Measurements from ENCODE around the gene WDR75.

WDR75 gene

DNA sequence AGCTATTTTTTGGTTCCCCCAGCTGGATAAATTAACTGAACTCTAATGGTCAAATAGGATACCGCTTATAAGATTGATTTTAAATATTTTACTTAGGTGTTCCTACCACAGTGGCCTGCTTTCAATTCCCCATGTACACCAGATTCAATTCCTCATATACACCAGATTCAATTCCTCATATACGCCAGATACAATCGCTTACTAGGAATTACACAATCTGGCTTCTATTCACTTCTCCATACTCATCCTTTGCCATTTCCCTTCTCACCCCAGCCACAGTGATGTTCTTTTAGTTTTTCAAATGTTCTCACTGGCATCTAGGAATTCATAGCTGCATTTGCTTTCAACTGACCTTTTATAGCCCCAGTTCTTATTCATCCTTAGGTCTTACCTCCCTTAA lies 72.8 kb downstream of the WDR75 start:
- CTCF ChIA-PET = interaction anchor here (0.6 to 1.0 kb wide), 2 partner anchors 24 to 150 kb away, joined by 3 read pairs; no protein-coding TSS in a partner anchor
- no peak overlapping the region for H3K27ac ChIP-seq (ENCODE audit: insufficient read depth in 1 of 2, low read depth in 1 of 2, low read length in 2 of 2, poor library complexity in 1 of 2, severe bottlenecking in 2 of 2)
- no peaks in the 10 kb centered on the region for H3K27me3 ChIP-seq (replicated peaks in 2 of 5; ENCODE audit: control insufficient read depth in 4 of 5, insufficient read depth in 5 of 5, low read length in 4 of 5)

DNA sequence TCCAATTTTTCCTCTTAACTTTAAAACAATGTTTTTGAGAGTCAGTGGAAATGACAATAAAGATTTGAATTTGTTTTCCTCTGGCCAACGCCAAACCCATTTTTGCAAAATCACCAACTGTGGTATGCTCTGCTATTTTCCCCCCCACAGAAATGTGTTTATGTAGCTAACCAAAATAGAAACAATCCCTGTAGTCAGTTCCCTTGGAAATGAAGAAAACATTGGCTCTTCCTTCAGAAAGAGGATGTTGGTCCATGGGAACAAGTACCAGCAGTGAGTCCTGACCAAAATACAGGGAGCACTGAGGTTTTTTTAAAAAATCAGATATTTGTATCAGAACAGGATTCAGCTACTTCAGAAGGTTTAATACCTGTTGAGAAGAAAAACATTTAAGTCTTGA lies 74.0 kb downstream of the WDR75 start:
- no peaks in the 10 kb centered on the region for H3K36me3 ChIP-seq (ENCODE audit: control insufficient read depth in 4 of 4, insufficient read depth in 4 of 4, low read length in 3 of 4)
- peaks cover 0 to 2% (median 0%) of the 10 kb centered on the region in 5 experiments for H3K9me3 ChIP-seq (ENCODE audit: control extremely low read depth in 1 of 5, control insufficient read depth in 4 of 5, insufficient read depth in 2 of 5, low read depth in 1 of 5, low read length in 4 of 5)
- H3K27me3 ChIP-seq (replicated peaks in 2 of 5; ENCODE audit: control insufficient read depth in 4 of 5, insufficient read depth in 5 of 5, low read length in 4 of 5) = no peaks in the 10 kb centered on the region
- POLR2A ChIA-PET = no interaction called here
- H3K4me3 ChIP-seq (ENCODE audit: control insufficient read depth in 1 of 7, extremely low read depth in 1 of 7, insufficient read depth in 4 of 7, low read depth in 2 of 7, low read length in 6 of 7) = no peak overlapping the region
- WGBS (ENCODE audit: insufficient coverage) = no CpG with 5 or more reads among the region's 1 CpG
- CTCF ChIA-PET = no interaction called here
- peak in 2 of 3 donors; percentile 25 to 43 for DNase-seq
- H3K27ac ChIP-seq (ENCODE audit: insufficient read depth in 1 of 2, low read depth in 1 of 2, low read length in 2 of 2, poor library complexity in 1 of 2, severe bottlenecking in 2 of 2) = no peak overlapping the region
- H3K4me1 ChIP-seq (ENCODE audit: control extremely low read depth in 1 of 4, control insufficient read depth in 4 of 4, insufficient read depth in 4 of 4, low read length in 3 of 4) = peaks cover 0 to 9% (median 3%) of the 10 kb centered on the region in 4 experiments

More for the DNA sequence above, 72.8 kb downstream of the WDR75 start:
- Histone ChIP-seq H3K36me3 (ENCODE audit: control insufficient read depth in 4 of 4, insufficient read depth in 4 of 4, low read length in 3 of 4) (no peaks in the 10 kb centered on the region), H3K4me1 (ENCODE audit: control extremely low read depth in 1 of 4, control insufficient read depth in 4 of 4, insufficient read depth in 4 of 4, low read length in 3 of 4) (peaks cover 0 to 9% (median 3%) of the 10 kb centered on the region in 4 experiments), H3K4me3 (ENCODE audit: control insufficient read depth in 1 of 7, extremely low read depth in 1 of 7, insufficient read depth in 4 of 7, low read depth in 2 of 7, low read length in 6 of 7) (no peak overlapping the region), H3K9me3 (ENCODE audit: control extremely low read depth in 1 of 5, control insufficient read depth in 4 of 5, insufficient read depth in 2 of 5, low read depth in 1 of 5, low read length in 4 of 5) (peaks cover 0 to 2% (median 0%) of the 10 kb centered on the region in 5 experiments)
- POLR2A ChIA-PET = no interaction called here
- 85% methylated on average over 2 of the region's 3 CpGs for WGBS (ENCODE audit: insufficient coverage)
- DNase-seq = no peak

DNA sequence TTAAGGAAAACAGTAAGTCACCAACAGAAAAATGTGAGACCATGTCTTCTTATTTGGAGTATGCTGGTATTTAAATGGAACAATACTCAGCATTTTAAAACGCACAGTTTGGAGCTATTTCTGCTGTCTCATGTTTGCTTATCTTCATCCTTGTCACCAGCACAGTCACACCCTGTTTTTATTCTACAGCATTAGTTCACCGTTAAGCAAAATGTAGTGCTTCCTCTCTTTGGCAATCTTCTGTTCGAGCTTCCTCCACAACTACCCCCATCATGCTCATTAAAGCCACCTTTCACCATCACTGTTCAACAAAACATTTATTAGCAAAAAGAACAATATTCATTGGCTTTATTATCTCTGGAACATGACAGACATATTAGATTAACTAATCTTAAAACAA lies 75.3 kb downstream of the WDR75 start:
- H3K36me3 ChIP-seq (ENCODE audit: control insufficient read depth in 4 of 4, insufficient read depth in 4 of 4, low read length in 3 of 4) = no peaks in the 10 kb centered on the region
- ChIA-PET POLR2A (no interaction called here), CTCF (interaction anchor here (0.5 to 1.8 kb wide), 4 partner anchors 12 to 798 kb away, joined by 3 to 4 read pairs (median 4); no protein-coding TSS in a partner anchor)
- peaks cover 0 to 12% (median 6%) of the 10 kb centered on the region in 4 experiments for H3K4me1 ChIP-seq (ENCODE audit: control extremely low read depth in 1 of 4, control insufficient read depth in 4 of 4, insufficient read depth in 4 of 4, low read length in 3 of 4)
- H3K4me3 ChIP-seq (ENCODE audit: control insufficient read depth in 1 of 7, extremely low read depth in 1 of 7, insufficient read depth in 4 of 7, low read depth in 2 of 7, low read length in 6 of 7) = no peak overlapping the region
- DNase-seq = peak; percentile 18 to 79 (median 67)
- H3K27me3 ChIP-seq (replicated peaks in 2 of 5; ENCODE audit: control insufficient read depth in 4 of 5, insufficient read depth in 5 of 5, low read length in 4 of 5) = no peaks in the 10 kb centered on the region
- no peak overlapping the region for H3K27ac ChIP-seq (ENCODE audit: insufficient read depth in 1 of 2, low read depth in 1 of 2, low read length in 2 of 2, poor library complexity in 1 of 2, severe bottlenecking in 2 of 2)
- WGBS (ENCODE audit: insufficient coverage) = 0% methylated on average over 3 of the region's 3 CpGs
- H3K9me3 ChIP-seq (ENCODE audit: control extremely low read depth in 1 of 5, control insufficient read depth in 4 of 5, insufficient read depth in 2 of 5, low read depth in 1 of 5, low read length in 4 of 5) = peaks cover 0 to 2% (median 0%) of the 10 kb centered on the region in 5 experiments

DNA sequence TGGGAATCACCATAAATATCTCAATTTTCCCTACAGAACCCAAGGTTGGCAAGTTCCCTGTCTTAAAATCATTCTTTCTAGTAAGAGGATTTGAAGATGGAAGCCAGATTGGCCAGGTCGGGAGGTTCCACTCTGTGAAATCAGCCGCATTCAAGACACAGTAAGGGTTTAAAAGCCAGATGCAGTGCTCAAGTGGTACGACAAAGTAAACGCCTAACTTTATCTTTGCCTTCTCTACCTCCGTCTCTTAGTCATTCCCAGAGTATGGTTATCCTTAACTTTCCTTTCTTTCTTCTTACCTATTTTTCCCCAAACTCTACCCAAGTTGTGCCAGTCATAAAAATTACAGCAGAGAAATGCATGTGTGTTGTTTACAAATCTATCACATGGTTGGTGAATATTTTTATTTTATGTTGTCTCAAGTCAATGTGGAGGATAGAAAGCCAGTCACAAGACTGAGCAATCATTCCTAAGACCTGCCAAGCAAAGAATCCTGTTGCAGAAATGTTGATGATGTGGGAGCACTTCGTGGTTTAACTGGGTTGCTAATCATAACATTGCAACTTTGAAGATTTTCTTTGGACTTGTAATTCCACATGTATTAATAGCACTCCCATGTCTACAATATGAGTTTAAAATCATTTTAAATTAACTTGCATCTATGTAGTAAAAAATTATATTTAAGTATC lies 76.7 kb downstream of the WDR75 start:
- POLR2A ChIA-PET = no interaction called here
- Histone ChIP-seq H3K4me1 (ENCODE audit: control extremely low read depth in 1 of 4, control insufficient read depth in 4 of 4, insufficient read depth in 4 of 4, low read length in 3 of 4) (peaks cover 0 to 19% (median 8%) of the 10 kb centered on the region in 4 experiments), H3K4me3 (ENCODE audit: control insufficient read depth in 1 of 7, extremely low read depth in 1 of 7, insufficient read depth in 4 of 7, low read depth in 2 of 7, low read length in 6 of 7) (no peak overlapping the region), H3K27me3 (replicated peaks in 2 of 5; ENCODE audit: control insufficient read depth in 4 of 5, insufficient read depth in 5 of 5, low read length in 4 of 5) (no peaks in the 10 kb centered on the region), H3K9me3 (ENCODE audit: control extremely low read depth in 1 of 5, control insufficient read depth in 4 of 5, insufficient read depth in 2 of 5, low read depth in 1 of 5, low read length in 4 of 5) (peaks cover 0 to 2% (median 0%) of the 10 kb centered on the region in 5 experiments), H3K27ac (ENCODE audit: insufficient read depth in 1 of 2, low read depth in 1 of 2, low read length in 2 of 2, poor library complexity in 1 of 2, severe bottlenecking in 2 of 2) (no peak overlapping the region), H3K36me3 (ENCODE audit: control insufficient read depth in 4 of 4, insufficient read depth in 4 of 4, low read length in 3 of 4) (no peaks in the 10 kb centered on the region)
- DNase-seq = no peak
- 96% methylated on average over 3 of the region's 6 CpGs for WGBS (ENCODE audit: insufficient coverage)
- CTCF ChIA-PET = interaction anchor here (0.6 to 1.8 kb wide), 2 partner anchors 14 to 30 kb away, joined by 3 to 4 read pairs; no protein-coding TSS in a partner anchor

DNA sequence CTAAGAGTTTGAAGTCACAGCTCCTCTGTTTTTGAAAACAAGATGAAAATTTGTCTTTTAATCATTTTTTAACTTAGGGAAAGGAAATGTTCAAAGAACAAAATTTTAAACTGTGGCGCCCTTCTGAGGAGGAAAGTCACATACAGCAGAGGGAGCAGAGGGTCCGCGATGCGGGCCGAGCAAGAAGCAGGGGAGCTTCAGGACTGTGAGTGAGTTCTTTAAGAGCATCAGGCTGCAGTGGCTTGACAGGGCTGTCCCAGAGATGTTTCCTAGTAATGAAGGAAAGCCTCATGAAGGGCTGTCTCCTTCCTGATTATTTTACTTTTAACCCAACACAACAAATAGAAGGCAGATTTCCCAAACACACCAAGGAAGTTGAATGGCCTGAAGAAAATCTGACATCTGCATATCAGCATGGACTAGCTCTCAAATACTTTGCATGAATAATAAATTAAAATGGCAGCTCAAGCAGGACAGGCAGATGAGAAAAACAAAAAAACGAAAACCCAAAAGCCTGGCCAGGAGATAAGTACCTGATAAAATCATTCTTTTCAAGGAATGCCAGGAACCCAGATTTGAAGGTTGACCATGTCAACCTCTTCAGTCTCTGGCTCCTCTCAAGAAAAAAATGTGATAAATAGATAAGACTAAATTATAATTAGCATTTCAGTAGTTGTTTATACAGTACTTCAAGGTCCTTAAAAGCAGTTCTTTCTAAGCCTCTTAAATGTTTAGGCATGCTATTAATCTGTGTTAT lies 78.5 kb downstream of the WDR75 start:
- Histone ChIP-seq H3K36me3 (ENCODE audit: control insufficient read depth in 4 of 4, insufficient read depth in 4 of 4, low read length in 3 of 4) (no peaks in the 10 kb centered on the region), H3K4me3 (ENCODE audit: control insufficient read depth in 1 of 7, extremely low read depth in 1 of 7, insufficient read depth in 4 of 7, low read depth in 2 of 7, low read length in 6 of 7) (no peak overlapping the region), H3K27me3 (replicated peaks in 2 of 5; ENCODE audit: control insufficient read depth in 4 of 5, insufficient read depth in 5 of 5, low read length in 4 of 5) (no peaks in the 10 kb centered on the region), H3K4me1 (ENCODE audit: control extremely low read depth in 1 of 4, control insufficient read depth in 4 of 4, insufficient read depth in 4 of 4, low read length in 3 of 4) (peaks cover 0 to 20% (median 8%) of the 10 kb centered on the region in 4 experiments), H3K27ac (ENCODE audit: insufficient read depth in 1 of 2, low read depth in 1 of 2, low read length in 2 of 2, poor library complexity in 1 of 2, severe bottlenecking in 2 of 2) (no peak overlapping the region), H3K9me3 (ENCODE audit: control extremely low read depth in 1 of 5, control insufficient read depth in 4 of 5, insufficient read depth in 2 of 5, low read depth in 1 of 5, low read length in 4 of 5) (peaks cover 0 to 2% (median 0%) of the 10 kb centered on the region in 5 experiments)
- POLR2A ChIA-PET = no interaction called here
- 100% methylated on average over 6 of the region's 6 CpGs for WGBS (ENCODE audit: insufficient coverage)
- no peak for DNase-seq
- CTCF ChIA-PET = interaction anchor here (1.1 kb wide), 1 partner anchor 53 kb away, joined by 3 read pairs; no protein-coding TSS in a partner anchor

DNA sequence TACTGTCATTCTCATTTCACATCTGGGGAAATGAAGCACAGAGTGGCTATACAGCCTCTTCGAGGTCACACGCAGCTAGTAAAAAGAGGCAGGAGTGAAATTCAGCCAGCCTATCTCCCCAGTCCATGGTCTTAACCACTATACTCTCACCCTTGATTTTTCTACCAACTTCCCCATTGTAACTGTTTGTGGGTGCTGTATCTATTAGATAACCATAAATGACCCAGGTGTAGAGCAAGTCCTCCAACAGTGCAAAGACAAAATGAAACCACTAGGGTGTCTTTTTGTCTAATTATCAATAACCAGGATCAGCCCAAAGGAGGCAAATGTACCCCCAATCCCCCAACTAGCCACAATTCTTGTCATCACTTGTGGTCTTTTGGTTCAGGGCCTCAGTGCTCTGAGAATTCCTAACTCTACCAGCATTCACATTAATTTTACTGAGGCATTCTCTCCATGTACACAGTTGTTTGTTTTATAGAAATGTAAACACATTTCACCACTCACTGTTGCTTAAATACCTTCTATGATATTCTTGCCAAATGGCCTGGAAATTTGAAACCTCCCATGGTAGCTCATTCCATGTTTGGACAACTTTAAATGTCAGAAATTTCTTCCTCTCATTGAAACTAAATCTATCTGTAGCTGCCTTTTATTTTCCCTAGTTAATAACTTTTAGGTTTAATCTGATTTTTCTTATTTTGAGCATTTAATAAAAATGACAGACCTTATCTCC lies 80.6 kb downstream of the WDR75 start:
- peaks cover 0 to 10% (median 4%) of the 10 kb centered on the region in 4 experiments for H3K4me1 ChIP-seq (ENCODE audit: control extremely low read depth in 1 of 4, control insufficient read depth in 4 of 4, insufficient read depth in 4 of 4, low read length in 3 of 4)
- H3K4me3 ChIP-seq (ENCODE audit: control insufficient read depth in 1 of 7, extremely low read depth in 1 of 7, insufficient read depth in 4 of 7, low read depth in 2 of 7, low read length in 6 of 7) = no peak overlapping the region
- no peak overlapping the region for H3K27ac ChIP-seq (ENCODE audit: insufficient read depth in 1 of 2, low read depth in 1 of 2, low read length in 2 of 2, poor library complexity in 1 of 2, severe bottlenecking in 2 of 2)
- 80% methylated on average over 2 of the region's 2 CpGs for WGBS (ENCODE audit: insufficient coverage)
- ChIA-PET POLR2A (no interaction called here), CTCF (interaction anchor here (0.6 to 1.5 kb wide), 2 partner anchors 16 to 27 kb away, joined by 3 read pairs; no protein-coding TSS in a partner anchor)
- H3K9me3 ChIP-seq (ENCODE audit: control extremely low read depth in 1 of 5, control insufficient read depth in 4 of 5, insufficient read depth in 2 of 5, low read depth in 1 of 5, low read length in 4 of 5) = peaks cover 0 to 2% (median 0%) of the 10 kb centered on the region in 5 experiments
- H3K27me3 ChIP-seq (replicated peaks in 2 of 5; ENCODE audit: control insufficient read depth in 4 of 5, insufficient read depth in 5 of 5, low read length in 4 of 5) = no peaks in the 10 kb centered on the region
- peak; percentile 47 to 85 (median 71) for DNase-seq
- no peaks in the 10 kb centered on the region for H3K36me3 ChIP-seq (ENCODE audit: control insufficient read depth in 4 of 4, insufficient read depth in 4 of 4, low read length in 3 of 4)

Data from common myeloid progenitor, CD34-positive (primary cell).